Lower leg skin (tissue), 4 donors: ENCODE measurements around the gene HES3. TPM values are rescaled to one million over a fixed set of nuclear protein-coding genes. Genes with fewer than 3 reads are reported as not detected.
A peak's percentile ranks its signal among the peaks of the same experiment; 100 is the strongest.

Experiments
- DNase-seq, 2 donors: peaks; one replicate each; pipeline ENCODE4 v3.0.0-alpha.2; 2019; ENCODE audit warnings: low spot score in 2 of 2
- H3K4me3 ChIP-seq: fragments of 200-600 bp; sonication (generic); 2 replicates; pipeline ENCODE4 v1.5.1; 2017; ENCODE audit warnings: mild to moderate bottlenecking, low read depth; ENCODE audit not compliant: poor library complexity, severe bottlenecking
- CTCF ChIP-seq, 3 donors: fragments of 450-650 bp; IDR thresholded peaks; one replicate each; pipeline ENCODE4 v1.5.1; 2016; ENCODE audit warnings: antibody characterized with exemption in 3 of 3, mild to moderate bottlenecking in 3 of 3, moderate library complexity in 2 of 3
- POLR2A ChIP-seq, 2 donors: fragments of 450-650 bp; IDR thresholded peaks; one replicate each; pipeline ENCODE4 v1.6.1; 2016 to 2017; ENCODE audit warnings: antibody characterized with exemption in 2 of 2, mild to moderate bottlenecking in 1 of 2, moderate library complexity in 1 of 2
- WGBS, 2 donors: methylation state at CpG; one replicate each; pipeline ENCODE4 v1.1.5; 2018; 5-methylcytosine and 5-hydroxymethylcytosine counted together
- intact Hi-C: fragments of 100-400 bp; cut with DNase I; formaldehyde crosslinking; loops from one replicate; pipeline ENCODE4 v1.15.0; 2023; ENCODE audit warnings: low total_unique reads
- total RNA-seq, 4 donors: library from RNA; depleted of rRNA; stranded (reverse); fragments of >200 nt; gene quantifications; one replicate each; pipeline ENCODE4 v1.1.0, GENCODE V29; 2016

Gene HES3
- total RNA-seq, 4 donors from 2014 or later: not detected

GRCh38 chr1:6202256-6202655 lies 41.7 kb upstream of the HES3 start:
- no peak for DNase-seq
- WGBS, 2 donors: 86 to 88% methylated on average over 7 of the region's 7 CpGs
- H3K4me3 ChIP-seq: no peak overlapping the region
- TF ChIP-seq CTCF (IDR thresholded peaks at IDR 0.05) (no peak), POLR2A (IDR thresholded peaks at IDR 0.05) (no peak)
- intact Hi-C loops: no loop called here

- intact Hi-C loops: no loop called here
- WGBS, 2 donors: 4 to 7% methylated on average over 43 to 52 of the region's 66 CpGs
- DNase-seq: no peak
- peak within 1 kb of the TSS; percentile 24 for H3K4me3 ChIP-seq
- TF ChIP-seq CTCF (IDR thresholded peaks at IDR 0.05) (no peak), POLR2A (IDR thresholded peaks at IDR 0.05) (no peak)
These were observed 38.0 kb upstream of the HES3 start, which contains the start of gene RNF207 for GRCh38 chr1:6205849-6206519. RNF207 (plus strand) TSS chr1:6206119; CDS start chr1:6206536, 417 bp downstream.

- DNase-seq: no peak
- no peak for TF ChIP-seq CTCF (IDR thresholded peaks at IDR 0.05)
- TF ChIP-seq POLR2A (IDR thresholded peaks at IDR 0.05): no peak
- 30 to 35% methylated on average over 2 to 5 of the region's 25 CpGs for WGBS, 2 donors
- H3K4me3 ChIP-seq: peak overlapping the region; percentile 24
- intact Hi-C loops: no loop called here
These were observed 37.5 kb upstream of the HES3 start for GRCh38 chr1:6206520-6206855.

GRCh38 chr1:6207075-6207885 lies 36.7 kb upstream of the HES3 start:
- no peak for DNase-seq
- WGBS, 2 donors: 81 to 84% methylated on average over 10 to 12 of the region's 19 CpGs
- intact Hi-C loops: no loop called here
- H3K4me3 ChIP-seq: no peak overlapping the region
- TF ChIP-seq CTCF (IDR thresholded peaks at IDR 0.05) (no peak), POLR2A (IDR thresholded peaks at IDR 0.05) (no peak)

- WGBS, 2 donors: 86% methylated on average over 10 of the region's 10 CpGs
- TF ChIP-seq CTCF (IDR thresholded peaks at IDR 0.05) (no peak), POLR2A (IDR thresholded peaks at IDR 0.05) (no peak)
- DNase-seq: no peak
- intact Hi-C loops: no loop called here
- H3K4me3 ChIP-seq: no peak overlapping the region
These were observed 36.1 kb upstream of the HES3 start for GRCh38 chr1:6207921-6208320.
